Right lobe of liver (tissue), 6 donors: ENCODE results near the gene ZNF385B. TPM values are rescaled to one million over a fixed set of nuclear protein-coding genes. Genes with fewer than 3 reads are reported as not detected.

Source experiments
- ATAC-seq, 4 donors: fragments of 200-7000 bp; cut with Tn5 transposase; one replicate each; pipeline ENCODE4 v1.9.1; 2020; ENCODE audit warnings: mild to moderate bottlenecking in 4 of 4, moderate library complexity in 4 of 4
- DNase-seq, 3 donors: peaks; one replicate each; pipeline ENCODE4 v3.0.0-alpha.2; 2020
- H3K27ac ChIP-seq, 3 donors: fragments of 200-600 bp; one replicate each; pipeline ENCODE4 v1.8.0; 2022
- H3K27me3 ChIP-seq, 2 donors: fragments of 200-600 bp; one replicate each; pipeline ENCODE4 v1.8.0; 2022
- H3K36me3 ChIP-seq, 4 donors: fragments of 200-600 bp; sonication (generic) in 1 of 4; one replicate each; pipeline versions ENCODE4 v1.5.1 to v1.8.0; 2017 to 2022; ENCODE audit warnings: control low read depth in 1 of 4
- H3K4me1 ChIP-seq, 4 donors: fragments of 200-600 bp; sonication (generic) in 1 of 4; one replicate each; pipeline versions ENCODE4 v1.5.1 to v1.8.0; 2017 to 2022; ENCODE audit warnings: control low read depth in 1 of 4
- H3K4me3 ChIP-seq, 3 donors: fragments of 200-600 bp; one replicate each; pipeline ENCODE4 v1.8.0; 2022
- H3K9me3 ChIP-seq, 4 donors: fragments of 200-600 bp; sonication (generic) in 1 of 4; one replicate each; pipeline versions ENCODE4 v1.5.1 to v1.8.0; 2017 to 2022; ENCODE audit warnings: control low read depth in 1 of 4
- POLR2A ChIP-seq: fragments of 450-650 bp; IDR thresholded peaks from one replicate; pipeline ENCODE4 v1.6.1; 2017; ENCODE audit warnings: antibody characterized with exemption, mild to moderate bottlenecking
- WGBS: methylation state at CpG from one replicate; pipeline ENCODE4 v1.1.6; 2018; ENCODE audit warnings: low coverage, low lambda C conversion rate; ENCODE audit not compliant: insufficient coverage; ENCODE audit errors: missing lambda C conversion rate; 5-methylcytosine and 5-hydroxymethylcytosine counted together
- intact Hi-C, 2 donors: fragments of 100-400 bp; cut with DNase I; formaldehyde crosslinking; loops; one replicate each; pipeline versions ENCODE4 v1.11.2 to v1.14.1; 2022
- total RNA-seq, 6 experiments: library from RNA; depleted of rRNA in 2 of 6; stranded (reverse); fragments of >200 nt in 2 of 6; fragmentation: NEBNext Ultra II Directional in 3 of 6; extraction: Animal tissue kit (Norgen Biotek cat#: 25700) in 3 of 6; gene quantifications; one replicate each; pipeline versions ENCODE4 v1.1.0 to v1.2.4, GENCODE V29; 2016 to 2023
- TF ChIP-seq, protein P1 (sequence below), 4 donors: fragments of 200-600 bp in 3 of 4; fragments of 450-650 bp in 1 of 4; IDR thresholded peaks; one replicate each; pipeline versions ENCODE4 v1.5.1 to v1.8.0; 2016 to 2022; ENCODE audit warnings: antibody characterized with exemption in 4 of 4, mild to moderate bottlenecking in 2 of 4
- donor health status: DM: no; HTN: yes; CAD: no.
- donor health status: DM: no; HTN: no; CAD: no.
- donor health status: DM: no; HTN: no; CAD: no.
- donor health status: DM: no; HTN: yes; CAD: no.
- donor health status: DM: no; HTN: yes; CAD: no.

ZNF385B gene
- total RNA-seq, 6 experiments from 2014 or later, result 3.9 to 15.7 (median 5.9) TPM

DNA sequence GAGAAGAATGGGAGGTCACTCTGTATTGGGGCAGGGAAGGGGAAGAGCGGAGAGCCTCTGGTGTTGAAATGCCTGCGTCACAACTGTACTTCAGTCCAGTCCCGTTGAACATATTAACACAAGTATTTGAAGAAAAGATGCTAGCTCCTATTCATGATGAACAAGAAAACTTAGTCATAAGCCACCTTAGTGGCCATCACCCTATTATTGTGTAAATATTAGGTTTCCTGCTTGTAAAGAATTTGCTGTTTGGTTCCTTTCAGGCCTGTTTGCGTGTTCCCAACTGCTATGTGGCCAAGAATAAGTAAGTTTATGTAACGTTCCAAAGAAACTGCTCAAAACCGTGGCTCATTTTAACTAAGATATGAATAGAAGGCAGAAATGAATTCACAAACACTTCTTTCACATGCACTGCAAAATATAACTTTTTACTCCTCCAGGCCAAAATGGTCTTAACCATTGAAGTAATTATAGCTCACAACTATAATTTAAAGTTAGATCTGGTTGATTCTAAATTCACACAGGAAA, 204.3 kb downstream of the ZNF385B start:
- 85% methylated on average over 5 of the region's 6 CpGs for WGBS
- no peak for DNase-seq
- no peaks in the 10 kb centered on the region for H3K36me3 ChIP-seq
- ATAC-seq, result no peak
- no peaks in the 10 kb centered on the region for H3K9me3 ChIP-seq
- no peaks in the 10 kb centered on the region for H3K27me3 ChIP-seq
- no peak overlapping the region for H3K27ac ChIP-seq
- H3K4me1 ChIP-seq, result no peaks in the 10 kb centered on the region
- H3K4me3 ChIP-seq, result no peak overlapping the region
- TF ChIP-seq, protein P1, sequence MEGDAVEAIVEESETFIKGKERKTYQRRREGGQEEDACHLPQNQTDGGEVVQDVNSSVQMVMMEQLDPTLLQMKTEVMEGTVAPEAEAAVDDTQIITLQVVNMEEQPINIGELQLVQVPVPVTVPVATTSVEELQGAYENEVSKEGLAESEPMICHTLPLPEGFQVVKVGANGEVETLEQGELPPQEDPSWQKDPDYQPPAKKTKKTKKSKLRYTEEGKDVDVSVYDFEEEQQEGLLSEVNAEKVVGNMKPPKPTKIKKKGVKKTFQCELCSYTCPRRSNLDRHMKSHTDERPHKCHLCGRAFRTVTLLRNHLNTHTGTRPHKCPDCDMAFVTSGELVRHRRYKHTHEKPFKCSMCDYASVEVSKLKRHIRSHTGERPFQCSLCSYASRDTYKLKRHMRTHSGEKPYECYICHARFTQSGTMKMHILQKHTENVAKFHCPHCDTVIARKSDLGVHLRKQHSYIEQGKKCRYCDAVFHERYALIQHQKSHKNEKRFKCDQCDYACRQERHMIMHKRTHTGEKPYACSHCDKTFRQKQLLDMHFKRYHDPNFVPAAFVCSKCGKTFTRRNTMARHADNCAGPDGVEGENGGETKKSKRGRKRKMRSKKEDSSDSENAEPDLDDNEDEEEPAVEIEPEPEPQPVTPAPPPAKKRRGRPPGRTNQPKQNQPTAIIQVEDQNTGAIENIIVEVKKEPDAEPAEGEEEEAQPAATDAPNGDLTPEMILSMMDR (IDR thresholded peaks at IDR 0.05), result no peak
- no peak for TF ChIP-seq POLR2A
- intact Hi-C loops, result no loop called here

DNA sequence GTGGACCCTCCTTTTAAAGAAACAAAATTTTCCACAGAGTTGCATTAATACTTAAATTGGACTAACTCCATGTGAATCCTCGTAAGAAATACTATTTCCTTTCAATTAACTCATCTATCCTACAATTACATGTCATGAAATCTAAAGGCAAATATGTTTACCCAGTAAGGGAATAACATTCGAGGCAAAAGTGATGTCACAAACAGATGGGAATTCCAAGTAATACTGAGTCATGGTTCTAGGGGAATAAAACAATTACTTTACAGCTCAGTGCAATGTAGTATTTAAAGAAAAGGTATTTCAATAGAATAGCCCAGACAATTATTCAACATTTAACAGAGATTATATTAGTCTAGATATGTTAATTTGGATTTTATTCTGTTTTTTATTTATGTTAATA, 205.8 kb downstream of the ZNF385B start:
- TF ChIP-seq POLR2A, result no peak
- TF ChIP-seq, protein P1 (IDR thresholded peaks at IDR 0.05), result no peak
- no peaks in the 10 kb centered on the region for H3K4me1 ChIP-seq
- H3K27ac ChIP-seq, result no peak overlapping the region
- DNase-seq (no peak), ATAC-seq (no peak)
- no peak overlapping the region for H3K4me3 ChIP-seq
- H3K36me3 ChIP-seq, result no peaks in the 10 kb centered on the region
- no peaks in the 10 kb centered on the region for H3K9me3 ChIP-seq
- intact Hi-C loops, result no loop called here
- 44% methylated on average over 2 of the region's 2 CpGs for WGBS
- H3K27me3 ChIP-seq, result no peaks in the 10 kb centered on the region

DNA sequence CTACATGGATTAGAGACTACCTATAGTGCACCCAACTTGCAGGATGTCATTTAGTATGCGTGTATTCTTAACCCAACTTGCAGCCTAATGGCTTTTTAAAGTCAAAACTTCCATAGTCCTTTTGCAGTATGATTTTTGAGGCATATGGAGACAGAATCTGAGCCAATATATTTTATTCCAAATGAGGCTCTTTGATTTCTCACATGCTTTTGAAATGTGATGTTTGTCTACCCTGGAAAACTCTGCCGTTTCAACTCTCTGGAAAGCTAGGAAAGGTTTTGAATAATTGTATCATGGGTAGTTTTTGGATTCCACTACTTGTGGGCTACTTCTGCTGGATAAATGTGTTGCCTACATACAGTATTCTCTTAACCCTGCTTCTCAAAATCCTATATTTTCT, 206.6 kb downstream of the ZNF385B start:
- H3K4me1 ChIP-seq, result no peaks in the 10 kb centered on the region
- no peaks in the 10 kb centered on the region for H3K27me3 ChIP-seq
- no peaks in the 10 kb centered on the region for H3K36me3 ChIP-seq
- H3K27ac ChIP-seq, result no peak overlapping the region
- intact Hi-C loops, result no loop called here
- H3K9me3 ChIP-seq, result no peaks in the 10 kb centered on the region
- WGBS, result 86% methylated on average over 2 of the region's 2 CpGs
- H3K4me3 ChIP-seq, result no peak overlapping the region
- TF ChIP-seq, protein P1 (IDR thresholded peaks at IDR 0.05), result no peak
- TF ChIP-seq POLR2A, result no peak
- DNase-seq (no peak), ATAC-seq (no peak)

DNA sequence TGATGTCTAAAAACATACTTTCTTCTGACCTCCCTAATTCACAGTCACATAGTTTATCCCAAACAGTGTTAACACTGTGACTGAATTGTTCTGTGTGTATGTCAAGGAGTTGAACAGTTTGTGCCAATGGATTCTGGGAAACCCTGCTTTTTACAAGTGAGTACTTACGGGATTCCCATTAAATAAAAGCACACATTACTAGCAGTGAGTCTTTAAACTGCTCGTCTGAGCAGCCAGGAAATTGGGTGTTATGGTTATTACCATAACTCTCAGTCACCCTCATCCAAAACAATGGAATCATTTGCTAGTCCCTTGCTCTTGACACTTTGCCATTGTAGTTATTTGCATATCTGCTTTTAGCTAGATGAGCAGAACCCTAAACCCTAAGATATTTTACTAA, 209.1 kb downstream of the ZNF385B start:
- Histone ChIP-seq H3K4me3 (no peak overlapping the region), H3K9me3 (no peaks in the 10 kb centered on the region), H3K27me3 (no peaks in the 10 kb centered on the region), H3K27ac (no peak overlapping the region), H3K36me3 (no peaks in the 10 kb centered on the region), H3K4me1 (no peaks in the 10 kb centered on the region)
- intact Hi-C loops, result no loop called here
- DNase-seq (no peak), ATAC-seq (no peak)
- TF ChIP-seq POLR2A, result no peak
- TF ChIP-seq, protein P1 (IDR thresholded peaks at IDR 0.05), result no peak
- WGBS, result 68% methylated on average over 2 of the region's 2 CpGs

DNA sequence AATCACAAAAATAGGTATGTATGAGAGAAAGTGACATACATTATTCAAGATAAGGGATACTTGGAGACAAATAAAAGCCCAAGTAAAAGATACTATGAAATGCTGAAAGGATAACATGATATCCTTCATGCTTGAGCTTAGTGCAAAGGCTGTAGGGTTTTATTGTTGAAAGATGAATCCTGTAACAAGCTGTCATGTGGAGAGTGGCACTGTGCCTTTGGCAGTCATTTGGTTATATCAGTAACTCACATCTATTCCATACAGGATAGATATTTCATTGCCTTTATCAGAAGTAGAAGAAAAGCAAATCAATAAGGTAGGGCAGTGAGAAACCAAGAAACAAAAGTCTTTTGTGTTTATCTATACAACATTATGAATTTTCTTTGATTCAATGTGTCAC, 211.0 kb downstream of the ZNF385B start:
- Histone ChIP-seq H3K4me1 (peaks cover 0 to 14% (median 0%) of the 10 kb centered on the region in 4 donors), H3K27me3 (no peaks in the 10 kb centered on the region), H3K27ac (no peak overlapping the region), H3K4me3 (no peak overlapping the region), H3K36me3 (no peaks in the 10 kb centered on the region), H3K9me3 (no peaks in the 10 kb centered on the region)
- TF ChIP-seq, protein P1 (IDR thresholded peaks at IDR 0.05), result no peak
- no peak for TF ChIP-seq POLR2A
- ATAC-seq, result no peak
- intact Hi-C loops, result no loop called here
- DNase-seq, result no peak
